Endothelial cell of umbilical vein (primary cell): Measurements from ENCODE around the gene COL21A1. TPM values are rescaled to one million over a fixed set of nuclear protein-coding genes. Genes with fewer than 3 reads are reported as not detected.

ENCODE experiments used
- BruUV-seq: library from RNA; stranded (reverse); fragments of 400-500 nt; replicated peaks from 2 replicates; lab custom pipeline; 2021; lab: Mats Ljungman, UMichigan
- CTCF ChIA-PET: fragments of 300-600, 350-600 bp; sonication (Branson Sonifier 250); formaldehyde crosslinking; loops from one replicate; lab custom pipeline; 2021; ENCODE audit warnings: antibody characterized with exemption, inconsistent platforms; lab: Charles Lee
- POLR2A ChIA-PET: fragments of 300-600, 350-600 bp; sonication (Branson Sonifier 250); formaldehyde crosslinking; loops from one replicate; lab custom pipeline; 2021; ENCODE audit warnings: antibody characterized with exemption, inconsistent platforms; lab: Charles Lee
- DNase-seq: peaks from one replicate; pipeline ENCODE4 v3.0.0-alpha.2; 2011; ENCODE audit warnings: low read depth, low spot score
- FAIRE-seq: peaks from 2 replicates; lab custom pipeline; 2011; peaks lifted over from hg19 to GRCh38; lab: Jason Lieb, UNC
- H2AFZ ChIP-seq: 2 replicates; pipeline ENCODE4 v1.6.0; 2012; ENCODE audit warnings: low read depth, low read length, control low read depth, inconsistent platforms
- H3K27ac ChIP-seq: 2 replicates; pipeline ENCODE4 v1.5.1; 2011; ENCODE audit warnings: low read depth, mild to moderate bottlenecking, control low read depth, low read length, moderate library complexity; ENCODE audit not compliant: insufficient read depth
- H3K27me3 ChIP-seq, 2 experiments: 2 replicates each; pipeline versions ENCODE4 v1.6.0 to v1.6.1; 2011; ENCODE audit warnings: low read length in 2 of 2, mixed read lengths in 1 of 2; ENCODE audit not compliant: control insufficient read depth in 2 of 2, insufficient read depth in 2 of 2
- H3K36me3 ChIP-seq, 2 experiments: 2 replicates in 1 of 2; 3 replicates in 1 of 2; pipeline ENCODE4 v1.5.1; 2011; ENCODE audit warnings: low read length in 2 of 2, mild to moderate bottlenecking in 1 of 2, moderate library complexity in 1 of 2; ENCODE audit not compliant: control insufficient read depth in 2 of 2, insufficient read depth in 2 of 2; ENCODE audit errors: extremely low read depth in 1 of 2
- H3K4me1 ChIP-seq: 3 replicates; pipeline ENCODE4 v1.5.1; 2011; ENCODE audit warnings: mild to moderate bottlenecking, low read length; ENCODE audit not compliant: control insufficient read depth, insufficient read depth; ENCODE audit errors: extremely low read depth
- H3K4me2 ChIP-seq: 2 replicates; pipeline ENCODE4 v1.6.1; 2011; ENCODE audit warnings: low read length, control low read depth, mixed read lengths; ENCODE audit not compliant: insufficient read depth
- H3K4me3 ChIP-seq, 3 experiments: fragments of 200-600 bp in 1 of 3; sonication (generic), shearing (Covaris generic) in 1 of 3; replicated peaks in 1 of 3; 2 replicates each; pipeline ENCODE4 v1.5.1; 2011 to 2016; ENCODE audit warnings: control low read depth in 3 of 3, low read length in 3 of 3, mild to moderate bottlenecking in 2 of 3, inconsistent platforms in 1 of 3, low read depth in 1 of 3, moderate library complexity in 1 of 3; ENCODE audit not compliant: insufficient read depth in 1 of 3
- H3K79me2 ChIP-seq: 2 replicates; pipeline ENCODE4 v1.6.0; 2012; ENCODE audit warnings: low read length, inconsistent platforms; ENCODE audit not compliant: control insufficient read depth, insufficient read depth
- H3K9ac ChIP-seq: replicated peaks from 2 replicates; pipeline ENCODE3; 2011; ENCODE audit warnings: low read length, control low read depth; ENCODE audit not compliant: insufficient read depth; ENCODE audit errors: extremely low read depth
- H3K9me1 ChIP-seq: replicated peaks from 3 replicates; pipeline ENCODE4 v1.6.0; 2011; ENCODE audit warnings: mild to moderate bottlenecking, low read length; ENCODE audit not compliant: control insufficient read depth, insufficient read depth; ENCODE audit errors: extremely low read depth
- H3K9me3 ChIP-seq: replicated peaks from 2 replicates; pipeline ENCODE4 v1.5.1; 2012; ENCODE audit warnings: low read length, inconsistent platforms; ENCODE audit not compliant: control insufficient read depth, insufficient read depth
- H4K20me1 ChIP-seq: replicated peaks from 2 replicates; pipeline ENCODE3; 2011; ENCODE audit warnings: mild to moderate bottlenecking, low read length; ENCODE audit not compliant: control insufficient read depth, insufficient read depth; ENCODE audit errors: extremely low read depth
- EZH2 ChIP-seq: IDR thresholded peaks from 2 replicates; pipeline ENCODE4 v1.6.1; 2012; ENCODE audit warnings: borderline replicate concordance, low read depth, mild to moderate bottlenecking, moderate library complexity, low read length, inconsistent platforms; ENCODE audit not compliant: severe bottlenecking
- GATA2 ChIP-seq: IDR thresholded peaks from 2 replicates; pipeline ENCODE4 v1.7.0; 2011; ENCODE audit warnings: low read depth, mild to moderate bottlenecking, moderate library complexity, mixed read lengths, low read length; ENCODE audit not compliant: insufficient read length, insufficient read depth
- JUN ChIP-seq: IDR thresholded peaks from 2 replicates; pipeline ENCODE4 v1.6.1; 2011; ENCODE audit warnings: borderline replicate concordance, low read depth; ENCODE audit not compliant: insufficient read length, insufficient read depth
- MYC ChIP-seq: IDR thresholded peaks from one replicate; pipeline ENCODE4 v1.6.1; 2011; ENCODE audit warnings: mild to moderate bottlenecking, low read depth, low read length
- POLR2A ChIP-seq: IDR thresholded peaks from 2 replicates; pipeline ENCODE4 v1.6.1; 2012; ENCODE audit warnings: low read depth, mild to moderate bottlenecking, control low read depth, low read length
- POLR2AphosphoS5 ChIP-seq: IDR thresholded peaks from 2 replicates; pipeline ENCODE4 v1.6.1; 2012; ENCODE audit warnings: low read depth, mild to moderate bottlenecking, control low read depth, low read length, moderate library complexity; ENCODE audit not compliant: insufficient read depth
- dilution Hi-C: fragments of 300-500 bp; cut with MboI; formaldehyde crosslinking; loops from one replicate; pipeline ENCODE4 v1.15.0; 2019; ENCODE audit warnings: low sequenced_read_pairs; ENCODE audit not compliant: extremely low pct_ligation_motif_present
- intact Hi-C: fragments of 100-400 bp; cut with micrococcal nuclease; formaldehyde crosslinking; loops from one replicate; pipeline ENCODE4 v1.10.0; 2022
- polyA plus RNA-seq, 4 experiments: library from polyadenylated mRNA; depleted of rRNA in 3 of 4; stranded (reverse) in 3 of 4; unstranded in 1 of 4; fragments of >200 nt; gene quantifications; 2 replicates each; pipeline versions ENCODE4 v1.2.1 to v1.2.3, GENCODE V29; 2011 to 2012; ENCODE audit warnings: missing spikeins in 1 of 4
- total RNA-seq: library from RNA; stranded (reverse); gene quantifications from 2 replicates; pipeline ENCODE4 v1.2.3, GENCODE V29; 2021
- TF ChIP-seq, protein P1 (sequence below), 2 donors: IDR thresholded peaks; 1 replicate in 1 of 2; 2 replicates in 1 of 2; pipeline ENCODE4 v1.5.1; 2011; ENCODE audit warnings: low read length in 2 of 2, mild to moderate bottlenecking in 2 of 2, moderate library complexity in 2 of 2, control low read depth in 1 of 2, inconsistent platforms in 1 of 2, low read depth in 1 of 2; ENCODE audit not compliant: insufficient read depth in 1 of 2; ENCODE audit errors: extremely low read depth in 1 of 2
- TF ChIP-seq, protein P2 (sequence below): IDR thresholded peaks from 2 replicates; pipeline ENCODE4 v1.6.1; 2011; ENCODE audit not compliant: insufficient read depth, insufficient read length

Gene COL21A1
- total and polyA plus RNA-seq, 2 donors (not counting 3 experiments of a cell fraction or from before 2014, with no cell fraction given), result 0.22 to 1.4 TPM

DNA sequence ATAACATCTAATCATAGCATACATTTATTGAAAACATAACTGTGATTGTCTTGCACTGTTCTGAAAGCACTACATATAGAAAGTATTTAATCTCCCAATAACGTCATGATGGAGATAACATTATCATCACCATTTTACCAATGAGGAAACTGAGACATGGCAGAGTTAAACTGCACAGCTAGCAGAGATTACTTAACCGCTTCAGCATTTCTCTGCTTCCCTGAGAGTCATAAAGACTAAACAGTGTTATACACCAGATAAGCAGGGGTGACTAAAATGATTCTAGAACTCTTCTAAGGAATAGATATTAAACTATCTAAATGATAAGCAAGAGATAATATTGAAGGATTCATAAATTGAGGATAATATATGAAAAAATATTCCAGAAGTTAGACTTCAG, 188.7 kb downstream of the COL21A1 start:
- H3K27me3 ChIP-seq, result no peaks in the 10 kb centered on the region
- no peaks in the 10 kb centered on the region for H3K36me3 ChIP-seq
- no peak for FAIRE-seq
- H3K27ac ChIP-seq, result no peak overlapping the region
- no peak for DNase-seq
- no peaks in the 10 kb centered on the region for H3K79me2 ChIP-seq
- H3K9me1 ChIP-seq, result no peaks in the 10 kb centered on the region
- ChIA-PET CTCF (interaction anchor here (2.1 kb wide), 1 partner anchor 11 kb away, joined by 8 read pairs; no protein-coding TSS in a partner anchor), POLR2A (no interaction called here)
- no peaks in the 10 kb centered on the region for H4K20me1 ChIP-seq
- no peaks in the 10 kb centered on the region for H3K9me3 ChIP-seq
- dilution Hi-C loops (no loop called here), intact Hi-C loops (no loop called here)
- no peaks in the 10 kb centered on the region for H3K4me1 ChIP-seq
- BruUV-seq, result no TSS peak
- no peak overlapping the region for H3K4me2 ChIP-seq
- TF ChIP-seq EZH2, result no peak
- no peak for TF ChIP-seq JUN
- H3K4me3 ChIP-seq, result no peak overlapping the region
- no peak overlapping the region for H2AFZ ChIP-seq
- no peak overlapping the region for H3K9ac ChIP-seq

DNA sequence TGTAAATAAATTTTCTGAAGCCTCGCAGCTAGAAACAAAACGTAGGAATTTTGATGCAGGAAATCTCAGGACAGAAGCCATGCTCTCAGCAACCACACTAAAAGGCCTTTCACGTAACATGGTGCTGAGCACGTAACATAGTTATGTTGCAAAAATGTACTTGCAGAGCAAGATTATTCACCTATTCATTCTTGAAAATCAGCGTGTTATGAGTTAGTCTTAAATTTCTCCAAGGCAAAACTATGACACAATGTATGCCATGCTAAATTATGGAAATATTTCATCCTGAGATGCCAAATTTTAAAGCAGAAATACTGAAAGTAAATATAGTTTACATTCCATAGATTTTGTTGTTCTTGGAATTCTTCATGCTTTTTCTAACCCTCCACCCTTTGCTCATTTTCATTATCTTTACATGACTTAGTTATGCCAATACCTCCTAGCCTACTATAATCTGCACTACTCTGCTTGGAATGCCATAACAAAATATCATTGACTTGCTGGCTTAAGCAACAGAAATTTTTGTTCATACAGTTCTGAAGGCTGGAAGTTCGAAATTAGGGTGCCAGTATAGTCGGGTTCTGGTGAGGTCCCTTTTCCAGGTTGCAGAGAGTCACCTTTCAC, 192.2 kb downstream of the COL21A1 start:
- H3K9me3 ChIP-seq, result no peaks in the 10 kb centered on the region
- no peaks in the 10 kb centered on the region for H4K20me1 ChIP-seq
- dilution Hi-C loops, result no loop called here
- H3K9me1 ChIP-seq, result no peaks in the 10 kb centered on the region
- no peak overlapping the region for H3K4me2 ChIP-seq
- TF ChIP-seq JUN (no peak), EZH2 (no peak), POLR2AphosphoS5 (no peak), POLR2A (no peak), GATA2 (no peak), MYC (no peak)
- TF ChIP-seq, protein P1, sequence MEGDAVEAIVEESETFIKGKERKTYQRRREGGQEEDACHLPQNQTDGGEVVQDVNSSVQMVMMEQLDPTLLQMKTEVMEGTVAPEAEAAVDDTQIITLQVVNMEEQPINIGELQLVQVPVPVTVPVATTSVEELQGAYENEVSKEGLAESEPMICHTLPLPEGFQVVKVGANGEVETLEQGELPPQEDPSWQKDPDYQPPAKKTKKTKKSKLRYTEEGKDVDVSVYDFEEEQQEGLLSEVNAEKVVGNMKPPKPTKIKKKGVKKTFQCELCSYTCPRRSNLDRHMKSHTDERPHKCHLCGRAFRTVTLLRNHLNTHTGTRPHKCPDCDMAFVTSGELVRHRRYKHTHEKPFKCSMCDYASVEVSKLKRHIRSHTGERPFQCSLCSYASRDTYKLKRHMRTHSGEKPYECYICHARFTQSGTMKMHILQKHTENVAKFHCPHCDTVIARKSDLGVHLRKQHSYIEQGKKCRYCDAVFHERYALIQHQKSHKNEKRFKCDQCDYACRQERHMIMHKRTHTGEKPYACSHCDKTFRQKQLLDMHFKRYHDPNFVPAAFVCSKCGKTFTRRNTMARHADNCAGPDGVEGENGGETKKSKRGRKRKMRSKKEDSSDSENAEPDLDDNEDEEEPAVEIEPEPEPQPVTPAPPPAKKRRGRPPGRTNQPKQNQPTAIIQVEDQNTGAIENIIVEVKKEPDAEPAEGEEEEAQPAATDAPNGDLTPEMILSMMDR (IDR thresholded peaks at IDR 0.05; ENCODE audit: extremely low read depth in 1 of 2, insufficient read depth in 1 of 2, low read depth in 1 of 2, low read length in 2 of 2), result no peak
- TF ChIP-seq, protein P2, sequence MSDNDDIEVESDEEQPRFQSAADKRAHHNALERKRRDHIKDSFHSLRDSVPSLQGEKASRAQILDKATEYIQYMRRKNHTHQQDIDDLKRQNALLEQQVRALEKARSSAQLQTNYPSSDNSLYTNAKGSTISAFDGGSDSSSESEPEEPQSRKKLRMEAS, result no peak
- no peak overlapping the region for H2AFZ ChIP-seq
- H3K27ac ChIP-seq, result no peak overlapping the region
- DNase-seq, result no peak
- FAIRE-seq, result no peak
- H3K4me3 ChIP-seq, result no peak overlapping the region
- no peaks in the 10 kb centered on the region for H3K36me3 ChIP-seq
- no peaks in the 10 kb centered on the region for H3K27me3 ChIP-seq
- ChIA-PET CTCF (no interaction called here), POLR2A (no interaction called here)
- no peak overlapping the region for H3K9ac ChIP-seq
- no peaks in the 10 kb centered on the region for H3K4me1 ChIP-seq
- intact Hi-C loops, result no loop called here
- BruUV-seq, result no TSS peak
- H3K79me2 ChIP-seq, result no peaks in the 10 kb centered on the region
